Coronary artery (tissue), 2 donors: Measurements from ENCODE around the gene ATP8B1.

Source experiments
- DNase-seq: peaks from one replicate; pipeline ENCODE4 v3.0.0-alpha.2; 2017; ENCODE audit warnings: low spot score
- H3K27ac ChIP-seq, 2 donors: fragments of 200-600 bp; sonication (generic); one replicate each; pipeline ENCODE4 v1.5.1; 2016 to 2019
- H3K4me3 ChIP-seq: fragments of 200-600 bp; sonication (generic); 2 replicates; pipeline ENCODE4 v1.5.1; 2016; ENCODE audit warnings: mild to moderate bottlenecking, moderate library complexity
- CTCF ChIP-seq: fragments of 200-600 bp; sonication (generic); IDR thresholded peaks from one replicate; pipeline ENCODE4 v1.5.1; 2019; ENCODE audit warnings: antibody characterized with exemption

Gene ATP8B1

DNA sequence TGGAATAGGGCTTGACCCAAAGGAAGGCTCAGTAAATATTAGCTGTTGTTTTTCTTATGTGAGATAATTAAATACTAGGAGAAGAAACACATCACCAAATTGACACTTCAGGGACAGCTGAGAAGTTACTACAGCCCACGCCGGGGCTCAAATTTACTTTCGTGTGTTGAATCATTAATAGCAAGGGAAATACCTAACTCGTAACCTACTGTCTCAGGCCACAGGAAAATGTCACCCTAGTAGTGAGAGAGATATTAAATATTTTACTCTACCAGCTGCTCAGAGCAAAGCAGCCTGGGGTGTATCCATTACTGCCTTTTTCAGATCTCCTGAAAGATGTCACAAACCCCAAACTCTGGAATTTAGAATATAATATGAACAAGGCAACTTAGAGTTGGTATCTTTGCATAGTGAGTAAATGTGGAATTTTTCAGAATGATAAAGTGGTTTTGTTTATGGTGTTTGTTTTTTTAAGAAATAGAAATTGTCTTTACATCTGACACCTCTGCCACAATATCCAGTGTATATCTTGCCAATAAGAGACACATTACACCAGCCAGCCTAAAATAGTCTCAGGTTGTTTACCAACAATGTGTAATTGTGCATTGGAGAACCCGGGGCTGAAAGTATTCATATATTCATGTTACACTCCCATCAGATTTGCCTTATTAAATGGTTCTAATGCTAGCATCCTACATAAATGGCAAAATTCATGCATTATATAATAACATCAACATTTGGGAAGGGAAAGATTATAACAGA is 48.4 kb downstream of the ATP8B1 start:
- H3K4me3 ChIP-seq = no peak overlapping the region
- H3K27ac ChIP-seq = no peak overlapping the region
- DNase-seq = no peak
- TF ChIP-seq CTCF = no peak

DNA sequence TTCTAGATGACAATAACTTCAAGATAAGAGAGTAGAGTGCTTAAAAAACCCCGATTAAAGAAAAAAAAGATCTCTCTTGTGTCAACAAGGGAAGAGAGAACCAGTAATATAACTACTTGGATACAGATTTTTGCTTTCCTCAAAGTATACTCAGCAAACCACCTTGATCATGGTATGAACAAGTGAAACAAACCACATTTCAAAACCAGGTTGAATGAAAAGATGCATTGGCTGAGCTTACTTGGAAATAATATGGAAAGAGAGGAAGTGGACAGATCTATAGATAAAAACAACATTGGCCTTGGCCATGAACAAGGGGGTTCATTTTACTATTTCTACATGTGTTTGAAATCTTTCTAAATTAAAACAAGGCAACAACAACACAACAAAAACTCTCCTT is 50.1 kb downstream of the ATP8B1 start:
- TF ChIP-seq CTCF = no peak
- no peak overlapping the region for H3K27ac ChIP-seq
- no peak overlapping the region for H3K4me3 ChIP-seq
- no peak for DNase-seq

DNA sequence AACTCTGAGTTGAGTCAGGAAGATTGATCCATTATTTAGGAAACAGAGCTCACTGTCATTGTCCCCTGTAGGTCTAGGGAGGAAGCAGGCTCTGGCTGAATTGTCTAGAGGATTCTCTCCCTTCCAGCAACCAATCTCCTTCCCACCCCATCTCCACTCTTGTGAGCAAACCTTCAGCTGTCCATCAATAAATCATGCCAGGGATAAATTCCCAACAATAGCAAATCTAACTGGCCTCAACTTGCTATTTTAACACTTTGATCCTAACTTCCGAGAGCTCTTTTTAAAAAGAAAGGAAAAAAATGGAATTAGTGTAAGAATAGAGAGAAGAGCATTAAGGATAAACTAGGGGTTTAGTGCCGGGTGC is 53.5 kb downstream of the ATP8B1 start:
- Histone ChIP-seq H3K4me3 (no peak overlapping the region), H3K27ac (no peak overlapping the region)
- TF ChIP-seq CTCF = no peak
- DNase-seq = no peak

DNA sequence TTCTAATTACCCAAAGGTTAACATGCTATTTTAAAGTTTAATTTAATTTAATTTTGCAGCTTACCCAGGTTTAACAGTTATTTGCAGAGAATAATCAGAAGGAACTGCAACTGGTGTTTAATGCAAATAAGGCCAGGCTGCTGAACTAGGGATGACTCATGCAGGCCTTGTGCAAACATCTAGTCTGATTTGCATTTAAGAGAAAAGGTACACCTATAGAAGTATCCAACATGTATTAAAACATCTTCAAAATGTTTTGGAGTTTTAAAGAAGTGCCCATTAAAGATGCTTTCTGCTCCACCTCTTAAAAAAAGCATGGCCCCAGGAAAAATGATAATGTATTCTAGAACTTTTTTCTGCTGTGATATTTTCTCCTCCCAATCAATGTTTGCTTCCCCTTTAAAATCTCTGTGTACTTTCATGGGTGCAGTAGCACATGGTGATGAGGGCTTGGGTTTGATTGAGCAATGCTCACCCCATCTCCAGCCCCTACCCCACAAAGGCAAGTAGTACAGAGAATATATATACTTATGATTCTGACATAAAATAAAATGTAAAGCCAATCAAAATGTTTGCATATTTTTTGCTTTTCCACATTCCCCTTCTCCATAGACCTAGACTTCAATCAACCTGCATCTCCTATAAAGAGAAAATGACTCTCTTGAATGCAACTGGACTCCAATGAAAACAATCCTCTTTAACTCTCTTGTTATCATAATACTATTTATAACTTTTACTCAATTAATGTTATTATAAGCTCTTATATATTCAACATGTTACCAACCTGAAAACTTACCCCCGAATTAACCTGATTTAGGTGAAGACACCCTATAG is 54.1 kb downstream of the ATP8B1 start:
- no peak for DNase-seq
- no peak overlapping the region for H3K27ac ChIP-seq
- TF ChIP-seq CTCF = no peak
- H3K4me3 ChIP-seq = no peak overlapping the region

DNA sequence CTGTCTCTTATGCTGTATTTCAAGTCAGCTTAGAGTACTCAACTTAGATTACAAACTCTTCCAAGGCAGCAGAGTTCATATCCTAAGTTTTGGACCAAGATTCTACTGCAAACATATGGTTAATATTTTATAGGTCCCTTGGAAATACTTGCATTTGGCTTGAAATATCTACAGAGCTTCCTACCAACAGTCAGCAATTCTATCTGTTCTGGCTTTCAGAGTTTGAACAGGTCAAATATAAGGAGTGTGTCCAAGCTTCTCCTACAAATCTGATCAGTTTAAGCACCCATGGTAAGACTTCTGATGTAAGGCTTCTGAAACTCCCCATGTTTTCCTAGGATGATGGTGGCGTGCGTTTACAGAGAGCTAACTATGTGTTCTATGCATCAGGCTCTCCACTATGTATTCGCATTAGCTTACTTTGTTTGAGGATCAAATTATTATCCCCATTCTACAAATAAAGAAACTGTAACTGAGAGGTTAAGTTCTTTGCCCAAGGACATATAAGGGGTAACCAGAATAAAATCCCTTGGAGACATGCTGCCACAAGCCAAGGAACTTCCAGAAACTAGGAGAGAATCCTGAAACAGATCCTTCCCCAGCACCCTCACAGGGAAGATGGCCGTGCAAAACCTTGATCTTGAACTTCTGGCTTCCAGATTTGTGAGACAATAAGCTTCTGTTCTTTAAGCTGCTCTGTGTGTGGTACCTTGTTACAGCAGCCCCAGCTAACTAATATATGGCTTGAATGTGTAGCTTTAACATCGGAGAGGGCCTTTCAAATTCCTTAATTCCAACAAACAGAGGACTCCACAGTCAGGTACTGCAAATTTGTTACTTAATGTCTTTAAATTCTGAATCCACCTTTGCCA is 55.1 kb downstream of the ATP8B1 start:
- Histone ChIP-seq H3K27ac (no peak overlapping the region), H3K4me3 (no peak overlapping the region)
- no peak for DNase-seq
- no peak for TF ChIP-seq CTCF

DNA sequence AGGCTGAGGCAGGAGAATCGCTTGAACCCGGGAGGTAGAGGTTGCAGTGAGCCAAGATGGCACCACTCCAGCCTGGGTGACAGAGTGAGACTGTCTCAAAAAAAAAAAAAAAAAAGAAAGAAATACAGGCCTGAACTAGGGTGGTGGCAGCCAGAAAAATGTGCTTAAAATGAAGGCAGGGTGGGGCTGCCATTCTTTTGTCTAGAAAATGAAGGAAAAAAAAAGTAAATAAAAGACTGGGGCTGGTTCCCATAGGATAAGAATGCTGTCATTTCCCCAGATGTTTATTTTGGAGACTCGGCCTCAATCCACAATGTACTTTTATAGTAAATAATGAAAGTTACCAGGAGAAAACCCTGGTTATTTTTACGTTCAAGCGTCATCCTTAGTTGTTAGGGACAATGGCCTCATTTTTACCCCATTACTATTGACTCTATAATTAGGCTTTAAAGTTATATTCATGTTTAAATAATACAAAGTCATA is 58.9 kb downstream of the ATP8B1 start:
- no peak for TF ChIP-seq CTCF
- H3K27ac ChIP-seq = peak overlapping the region; percentile 82 to 84
- no peak for DNase-seq

More for the DNA sequence above, 58.9 kb downstream of the ATP8B1 start:
- no peak overlapping the region for H3K4me3 ChIP-seq
